OCI-M1 (cell line): ENCODE results near the gene GBP3.
"Not testable (repeated sequence)": the region's sequence is repeated elsewhere in the genome, so short reads cannot be mapped to it uniquely, and the experiment has no call there.

Experiments
- DNase-seq: peaks from one replicate; lab custom pipeline; 2025; lab: John Stamatoyannopoulos, UW

The GBP3 gene, protein sequence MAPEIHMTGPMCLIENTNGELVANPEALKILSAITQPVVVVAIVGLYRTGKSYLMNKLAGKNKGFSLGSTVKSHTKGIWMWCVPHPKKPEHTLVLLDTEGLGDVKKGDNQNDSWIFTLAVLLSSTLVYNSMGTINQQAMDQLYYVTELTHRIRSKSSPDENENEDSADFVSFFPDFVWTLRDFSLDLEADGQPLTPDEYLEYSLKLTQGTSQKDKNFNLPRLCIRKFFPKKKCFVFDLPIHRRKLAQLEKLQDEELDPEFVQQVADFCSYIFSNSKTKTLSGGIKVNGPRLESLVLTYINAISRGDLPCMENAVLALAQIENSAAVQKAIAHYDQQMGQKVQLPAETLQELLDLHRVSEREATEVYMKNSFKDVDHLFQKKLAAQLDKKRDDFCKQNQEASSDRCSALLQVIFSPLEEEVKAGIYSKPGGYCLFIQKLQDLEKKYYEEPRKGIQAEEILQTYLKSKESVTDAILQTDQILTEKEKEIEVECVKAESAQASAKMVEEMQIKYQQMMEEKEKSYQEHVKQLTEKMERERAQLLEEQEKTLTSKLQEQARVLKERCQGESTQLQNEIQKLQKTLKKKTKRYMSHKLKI

DNA sequence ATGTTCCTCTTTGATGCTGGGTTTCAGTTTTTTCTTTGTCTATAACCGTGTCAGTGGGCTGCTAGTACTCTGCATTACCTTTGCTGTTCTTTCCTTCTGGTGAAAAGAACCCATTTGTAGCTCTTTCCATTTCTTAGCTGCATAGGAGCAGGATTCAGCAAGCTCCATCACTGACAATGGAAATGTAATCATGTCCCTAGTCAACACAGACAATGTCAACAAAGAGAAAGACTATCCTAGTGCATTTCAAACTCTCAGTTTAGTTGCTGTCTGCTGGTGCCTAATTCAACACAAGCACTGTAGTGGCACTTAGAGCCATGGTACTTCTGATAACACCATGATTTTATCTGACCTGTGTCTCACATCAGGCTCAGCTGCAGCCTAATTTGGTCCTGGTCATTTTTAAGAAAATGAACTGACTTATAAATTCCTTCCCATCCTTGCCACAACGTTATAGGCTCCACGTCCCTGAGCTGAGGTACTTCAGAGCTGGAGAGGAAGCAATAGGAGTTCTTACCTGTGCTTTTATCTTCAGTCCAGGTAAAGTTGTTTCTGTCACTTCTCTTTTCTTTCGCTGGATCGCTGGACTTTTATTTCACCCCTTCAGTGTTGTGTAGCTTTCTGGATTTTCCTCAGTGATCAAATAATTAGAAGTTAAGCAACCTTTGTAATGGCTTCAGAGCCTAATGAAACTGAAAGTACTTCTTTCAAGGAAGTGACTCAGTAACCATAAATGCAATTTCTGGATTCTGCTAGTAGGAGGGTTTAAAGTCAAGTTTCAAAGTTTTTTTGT lies at the start of gene GBP3:
GBP3 (minus strand) TSS at position 700 of the 793 bp plus-strand sequence. CDS start 2,145 bp downstream, outside the sequence.
- DNase-seq, result peak; percentile 81

DNA sequence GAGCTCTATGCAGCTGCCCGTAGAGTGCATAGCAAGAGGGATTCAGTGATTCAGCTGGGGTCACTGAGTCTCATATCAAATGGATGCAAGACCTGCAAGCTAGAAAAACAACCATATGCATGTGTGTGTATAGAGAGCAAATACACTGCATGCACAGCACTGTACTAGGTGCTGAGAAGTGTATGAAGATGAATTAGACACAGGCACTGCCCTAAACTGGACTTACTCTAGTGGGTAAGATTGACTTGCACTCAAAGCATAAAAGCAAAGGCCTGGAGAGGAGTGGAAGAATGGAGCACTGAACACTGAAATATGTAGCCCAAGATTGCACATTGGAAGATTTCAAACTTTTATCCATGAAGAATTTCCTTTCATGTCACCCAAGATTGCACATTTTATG lies 47.8 kb upstream of the GBP3 start:
- DNase-seq, result peak; percentile 67

DNA sequence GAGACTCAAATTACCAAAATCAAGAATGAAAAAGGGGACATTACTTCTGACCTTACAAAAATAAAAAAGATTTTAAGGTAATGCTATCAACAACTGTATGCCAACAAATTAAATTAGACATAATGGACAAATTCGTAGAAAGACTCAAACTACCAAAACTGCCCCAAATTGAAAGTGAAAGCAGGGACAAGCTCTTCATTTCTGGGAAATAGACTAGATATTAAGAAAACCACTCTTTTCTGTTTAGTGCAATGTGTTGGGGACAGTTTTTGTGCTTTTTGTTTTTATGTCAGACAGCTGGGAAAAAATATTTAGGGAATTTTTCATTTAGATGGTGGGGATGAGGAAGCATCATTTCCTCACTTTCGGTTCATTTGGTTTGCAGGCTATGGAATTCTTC lies 47.3 kb upstream of the GBP3 start:
- peak; percentile 88 for DNase-seq

DNA sequence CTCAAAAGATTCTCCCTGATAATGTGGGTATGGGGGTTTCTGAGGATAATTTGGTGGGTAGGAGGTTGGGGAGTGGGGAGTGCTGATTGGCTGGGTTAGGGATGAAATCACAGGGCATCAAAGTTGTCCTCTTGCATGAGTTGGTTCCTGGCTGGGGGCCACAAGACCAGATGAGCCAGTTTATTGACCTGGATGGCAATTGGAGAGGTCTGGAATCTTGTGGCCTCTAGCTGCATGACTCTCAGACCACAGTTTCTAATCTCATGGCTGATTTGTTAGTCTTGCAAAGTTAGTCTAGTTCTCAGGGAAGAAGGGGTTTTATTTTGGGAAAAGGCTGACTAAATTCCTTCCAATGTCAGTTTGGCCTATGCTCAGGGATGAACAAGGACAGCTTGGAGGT lies 45.6 kb upstream of the GBP3 start:
- peak; percentile 41 for DNase-seq

DNA sequence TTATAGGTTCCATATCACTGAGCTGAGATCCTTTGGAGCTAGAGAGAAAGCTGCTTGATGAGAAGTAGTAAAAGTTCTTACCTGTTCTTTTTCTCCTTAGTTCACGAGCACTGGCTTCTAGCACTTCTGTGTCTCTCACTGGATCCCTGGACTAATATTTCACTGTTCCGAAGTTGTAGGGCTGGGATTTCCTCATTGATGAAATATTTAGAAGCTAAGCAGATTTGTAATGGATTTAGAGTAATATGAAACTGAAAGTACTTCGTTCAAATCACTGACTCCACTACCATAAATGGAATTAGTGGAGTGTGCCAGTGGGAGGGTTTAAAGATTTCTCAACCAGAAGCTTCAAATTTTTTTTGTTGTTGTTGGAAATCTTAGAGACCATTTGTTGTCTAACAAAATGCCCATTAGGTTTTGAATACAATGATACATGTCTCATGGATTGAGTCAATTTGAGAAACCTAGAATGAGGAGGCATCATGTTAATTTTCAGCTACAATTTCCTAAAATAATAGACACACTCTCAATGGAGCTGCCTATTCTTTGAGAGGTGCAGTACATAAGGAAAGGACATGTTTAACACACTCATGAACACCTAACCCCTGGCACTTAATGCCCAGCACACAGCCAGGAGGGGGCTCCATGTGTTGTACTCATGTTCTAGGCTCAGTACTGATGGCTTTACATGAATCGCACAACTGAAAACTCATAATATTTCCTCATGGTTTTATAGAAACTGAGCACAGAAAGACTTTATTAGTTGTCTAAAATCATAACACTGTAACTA lies 42.6 kb upstream of the GBP3 start, which contains the start of gene GBP1:
GBP1 (minus strand) TSS at position 130 of the 790 bp plus-strand sequence. CDS start 1,974 bp downstream, outside the sequence.
- DNase-seq, result peak; percentile 92

DNA sequence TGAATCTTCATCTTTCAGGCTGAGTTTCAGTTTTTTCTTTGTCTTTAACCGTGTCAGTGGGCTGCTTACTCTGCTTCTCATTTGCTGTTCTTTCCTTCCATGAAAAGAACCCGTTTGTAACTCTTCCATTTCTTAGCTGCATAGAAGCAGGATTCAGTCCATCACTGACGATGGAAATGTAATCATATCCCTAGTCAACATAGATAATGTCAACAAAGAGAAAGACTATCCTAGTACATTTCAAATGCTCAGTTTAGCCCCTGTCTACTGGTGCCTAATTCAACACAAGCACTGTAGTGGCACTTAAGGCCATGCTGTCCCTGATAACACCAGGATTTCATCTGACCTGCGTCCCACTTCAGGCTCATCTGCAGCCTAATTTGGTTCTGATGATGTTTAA lies 42.0 kb upstream of the GBP3 start:
- DNase-seq, result no peak

DNA sequence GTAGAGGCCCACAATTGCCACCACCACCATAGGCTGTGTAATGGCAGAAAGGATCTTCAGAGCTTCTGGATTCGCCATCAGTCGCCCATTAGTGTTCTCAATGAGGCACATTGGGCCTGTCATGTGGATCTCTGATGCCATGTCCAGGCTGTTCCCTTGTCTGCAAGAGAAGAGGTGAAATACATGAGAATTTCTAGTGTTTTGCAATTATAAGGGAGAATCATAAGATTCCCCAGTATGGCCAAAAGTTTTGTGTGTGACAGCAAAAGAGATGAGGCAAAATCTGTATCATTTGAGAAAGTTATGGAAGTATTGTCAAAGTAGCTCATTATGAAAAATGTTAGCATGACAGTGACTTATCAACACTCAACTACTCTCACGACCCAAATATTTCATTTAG lies 40.4 kb upstream of the GBP3 start:
- no peak for DNase-seq

DNA sequence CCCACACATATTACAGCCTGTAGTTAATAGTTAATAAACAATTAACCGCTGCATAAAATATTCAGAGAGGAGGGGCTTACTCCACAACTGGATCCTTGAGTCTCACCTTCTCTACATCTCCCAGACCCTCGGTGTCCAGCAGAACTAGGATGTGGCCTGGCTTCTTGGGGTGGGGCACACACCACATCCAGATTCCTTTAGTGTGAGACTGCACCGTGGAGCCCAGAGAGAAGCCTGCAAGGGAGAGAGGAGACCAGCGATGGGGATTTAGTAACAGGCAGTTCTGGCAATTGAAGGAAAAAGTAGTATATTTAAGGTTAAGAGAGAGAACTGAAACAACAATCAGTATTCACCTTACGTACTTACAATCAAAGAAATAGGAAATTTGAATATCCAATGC lies 37.4 kb upstream of the GBP3 start:
- DNase-seq, result no peak

DNA sequence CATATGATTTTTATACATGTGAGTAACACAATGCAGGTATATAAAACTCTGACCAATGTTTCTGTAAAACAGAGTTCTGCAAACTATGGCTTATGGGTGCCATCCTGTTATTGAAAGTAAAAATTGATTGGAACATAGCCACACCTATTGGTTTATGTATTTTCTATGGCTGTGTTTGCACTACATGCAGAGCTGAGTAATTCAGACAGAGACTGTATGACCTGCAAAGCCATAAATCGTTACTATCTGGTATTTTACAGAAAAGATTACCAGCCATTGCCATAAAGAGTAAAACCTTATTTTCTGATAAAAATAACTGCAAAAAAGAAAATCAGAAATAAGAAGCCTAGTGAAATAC lies 29.3 kb upstream of the GBP3 start:
- DNase-seq, result no peak

DNA sequence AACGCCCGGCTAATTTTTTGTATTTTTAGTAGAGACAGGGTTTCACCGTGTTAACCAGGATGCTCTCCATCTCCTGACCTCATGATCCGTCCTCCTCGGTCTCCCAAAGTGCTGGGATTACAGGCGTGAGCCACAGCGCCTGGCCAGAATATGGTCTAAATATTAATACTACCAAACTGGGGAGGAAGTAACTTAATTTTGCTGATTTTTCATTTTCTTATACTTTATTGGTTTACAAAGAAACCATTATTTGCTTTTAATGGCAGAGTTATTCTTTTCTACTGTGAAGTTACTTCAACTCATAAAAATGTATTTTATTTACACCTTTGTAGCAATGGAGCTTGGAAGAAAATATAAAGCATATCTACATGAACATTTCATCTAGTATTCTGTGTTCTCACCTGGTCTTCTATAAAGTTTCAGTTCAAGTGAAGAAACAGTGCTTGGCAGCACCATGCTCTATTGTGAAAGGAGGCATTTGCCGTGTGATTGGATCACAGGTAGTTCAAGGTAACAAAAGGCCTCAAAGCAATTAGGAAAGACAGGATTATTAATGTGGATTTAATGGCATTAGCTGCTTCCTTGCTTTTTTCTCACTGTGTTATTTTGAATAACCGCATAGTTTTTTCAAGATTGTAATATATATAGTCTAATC lies 28.8 kb upstream of the GBP3 start:
- no peak for DNase-seq

DNA sequence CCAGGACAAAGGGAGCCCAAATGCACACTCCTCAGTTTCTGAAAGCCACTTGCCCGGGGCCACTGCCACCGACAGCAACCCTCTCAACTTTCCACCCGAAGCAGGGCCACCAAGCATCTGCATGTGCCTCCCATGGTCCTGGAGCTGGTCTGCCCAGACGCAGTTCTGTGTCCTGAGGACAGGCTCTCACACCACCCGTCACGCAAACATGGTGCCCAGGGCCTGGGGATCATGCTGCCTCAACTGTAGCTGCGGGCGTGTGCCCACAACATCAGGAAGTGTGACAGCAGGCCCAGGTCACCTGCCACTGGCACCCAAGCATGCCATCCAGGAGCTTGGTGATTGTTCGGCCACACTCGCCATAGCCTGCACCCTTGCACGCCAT lies 28.0 kb upstream of the GBP3 start:
- DNase-seq, result no peak

DNA sequence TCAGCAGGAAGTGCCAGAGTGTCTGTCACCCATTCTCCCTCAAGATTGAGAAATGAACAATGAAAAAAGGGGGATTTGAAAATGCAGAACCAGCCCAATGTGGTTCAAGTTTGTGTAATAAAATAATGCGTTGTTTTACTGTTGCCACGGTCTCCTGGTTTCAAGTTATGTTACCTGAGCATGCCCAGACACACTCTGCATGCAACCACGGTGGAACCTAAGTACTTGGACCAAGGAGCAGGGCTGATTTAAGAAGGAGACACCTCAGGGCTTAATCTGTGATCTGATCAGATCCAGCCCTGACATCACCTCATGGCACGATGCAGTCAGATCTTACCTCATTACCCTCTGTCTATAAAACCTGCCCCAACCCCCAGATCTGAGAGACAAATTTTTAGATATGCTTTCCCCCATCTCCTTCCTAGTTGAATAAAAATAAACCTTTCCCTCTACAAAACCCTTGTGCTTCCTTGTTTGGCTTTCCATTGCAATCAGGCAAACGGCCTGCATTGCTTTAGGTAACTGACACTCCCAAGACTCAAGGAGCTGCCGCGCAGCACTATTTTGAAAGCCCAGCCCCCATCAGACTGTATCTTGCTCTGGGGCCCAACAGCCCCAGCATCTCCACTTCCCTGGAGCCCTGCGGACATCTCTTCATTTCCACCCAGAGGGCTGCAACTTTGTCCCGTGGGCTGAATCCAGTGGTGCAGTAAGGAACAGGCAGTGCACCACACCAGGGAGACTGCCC lies 27.4 kb upstream of the GBP3 start:
- DNase-seq, result not testable (repeated sequence)

DNA sequence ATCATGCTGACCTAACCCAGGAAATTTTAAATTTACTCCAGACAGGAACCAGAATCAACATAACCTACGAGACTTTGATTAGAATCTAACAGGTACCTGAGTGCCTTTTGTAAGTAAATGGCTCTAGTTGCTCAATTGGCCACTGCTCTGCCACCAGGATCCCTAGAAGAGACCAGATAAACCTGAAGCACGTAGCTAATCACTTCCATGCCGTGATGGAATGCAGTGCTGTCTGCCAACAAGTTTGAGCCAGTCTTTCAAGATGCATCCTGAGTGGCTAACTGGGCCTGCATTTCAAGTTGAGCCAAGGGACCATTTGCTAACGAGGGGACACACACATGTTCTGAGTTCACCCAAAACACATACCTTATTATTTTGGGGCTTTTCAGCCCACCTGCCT lies 26.5 kb upstream of the GBP3 start:
- DNase-seq, result not testable (repeated sequence)

DNA sequence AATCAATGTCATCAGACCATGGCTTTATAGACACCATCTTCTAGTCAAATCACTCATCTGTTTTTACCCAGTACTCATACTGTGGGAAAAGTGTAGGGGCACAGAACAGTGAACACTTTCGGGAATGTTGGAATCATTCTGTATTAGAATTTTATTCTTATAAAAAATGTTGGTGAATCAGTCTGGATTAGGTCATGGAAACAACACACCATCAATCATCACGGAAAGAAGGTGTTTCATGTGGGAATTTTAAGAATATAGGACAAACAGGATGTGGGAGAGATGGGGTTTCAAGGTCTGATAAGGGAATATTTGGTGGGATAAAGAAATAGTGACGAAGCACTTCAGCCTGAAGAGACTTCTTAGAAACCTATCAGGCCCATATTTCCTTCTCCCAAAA lies 25.1 kb upstream of the GBP3 start:
- no peak for DNase-seq

DNA sequence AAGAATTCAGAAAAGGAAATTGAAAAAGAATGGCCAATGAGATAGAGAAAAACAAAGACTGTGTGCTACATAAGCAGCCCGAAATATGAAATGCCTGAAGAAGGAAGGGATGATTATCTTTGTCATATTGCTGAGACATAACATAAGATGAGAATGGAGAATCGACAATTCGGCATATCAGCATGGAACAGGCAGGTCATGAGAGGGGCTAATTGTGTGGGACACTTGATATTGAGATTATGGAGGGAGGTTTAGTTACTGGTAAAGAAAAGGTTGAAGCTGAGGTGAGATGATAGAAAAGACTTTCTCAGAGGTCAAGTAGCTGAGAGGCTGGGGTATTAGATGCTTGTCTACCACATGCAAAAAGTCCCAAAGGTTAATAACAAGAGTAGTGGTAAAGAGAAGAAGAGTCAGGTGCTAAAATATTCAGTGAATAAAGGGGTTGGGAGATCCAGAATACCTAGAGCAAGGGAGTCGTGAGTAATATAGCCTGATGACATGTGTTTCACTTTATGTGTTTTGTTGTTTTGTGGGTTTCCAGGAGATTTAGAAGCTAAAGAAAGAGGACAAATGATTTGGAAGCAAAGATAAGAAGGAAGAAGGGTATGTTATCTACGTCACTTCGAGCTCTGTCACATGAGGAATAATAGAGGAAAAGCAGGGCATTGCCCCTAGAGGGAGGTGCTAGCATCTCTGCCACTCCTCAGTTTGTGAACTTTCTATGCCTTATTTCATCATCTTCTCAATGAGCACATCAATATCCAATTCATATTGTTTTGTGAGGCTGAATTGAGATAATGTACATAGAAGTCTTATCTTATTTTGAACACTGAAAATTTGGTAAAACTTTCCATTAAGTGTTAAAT lies 23.9 kb upstream of the GBP3 start:
- peak; percentile 85 for DNase-seq

DNA sequence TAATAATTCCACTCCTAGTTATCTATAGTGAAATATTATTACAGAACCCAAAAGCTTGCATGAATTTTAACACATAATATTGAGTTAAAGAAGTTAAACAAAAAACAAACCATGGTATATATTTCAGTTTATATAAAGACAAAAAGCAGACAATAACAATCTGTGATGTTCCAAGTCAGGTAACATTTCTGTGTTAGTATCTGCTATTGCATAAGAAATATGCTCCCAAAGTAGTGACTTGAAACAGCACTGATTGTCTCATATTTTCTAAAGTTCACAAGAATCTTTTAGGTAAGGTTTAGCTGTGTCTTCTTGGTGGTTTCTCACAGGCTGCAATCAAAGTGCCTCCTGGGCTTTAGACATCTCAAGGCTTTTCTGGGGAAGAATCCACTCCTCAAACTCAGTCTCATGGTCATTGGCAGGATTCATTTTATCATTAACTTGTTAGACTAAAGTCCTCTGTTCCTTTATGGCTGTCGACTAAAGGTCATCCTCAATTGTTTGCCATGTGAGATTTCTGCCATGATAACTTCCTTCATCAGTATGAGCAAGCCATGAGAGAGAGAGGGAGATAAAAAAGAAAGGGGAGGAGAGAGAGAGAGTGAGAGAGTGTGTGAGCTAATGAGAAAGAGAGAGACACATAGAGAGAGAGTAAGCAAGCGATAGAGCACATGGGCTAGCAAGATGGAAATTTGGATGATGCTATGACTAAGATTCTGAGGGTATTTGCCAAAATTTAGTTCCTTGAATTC lies 22.5 kb upstream of the GBP3 start:
- DNase-seq, result no peak

DNA sequence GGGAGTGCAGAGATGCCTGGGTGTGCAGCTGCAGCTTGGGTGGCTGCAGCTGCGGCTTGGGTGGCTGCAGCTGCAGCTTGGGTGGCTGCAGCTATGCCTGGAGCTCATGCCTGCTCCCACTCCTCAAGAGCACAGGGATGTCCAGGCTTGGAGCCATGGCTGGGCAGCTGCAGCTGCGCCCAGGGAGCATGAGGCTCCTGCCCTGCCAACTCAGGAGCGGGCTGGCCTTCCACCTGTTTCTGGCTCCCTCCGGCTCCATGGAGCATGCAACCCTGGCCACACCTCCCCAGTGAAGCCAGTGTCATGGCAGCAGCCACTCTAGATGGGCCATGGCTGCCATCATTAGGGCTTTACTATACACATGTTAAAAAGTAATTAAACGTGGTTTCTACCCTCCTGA lies 21.3 kb upstream of the GBP3 start:
- DNase-seq, result no peak

DNA sequence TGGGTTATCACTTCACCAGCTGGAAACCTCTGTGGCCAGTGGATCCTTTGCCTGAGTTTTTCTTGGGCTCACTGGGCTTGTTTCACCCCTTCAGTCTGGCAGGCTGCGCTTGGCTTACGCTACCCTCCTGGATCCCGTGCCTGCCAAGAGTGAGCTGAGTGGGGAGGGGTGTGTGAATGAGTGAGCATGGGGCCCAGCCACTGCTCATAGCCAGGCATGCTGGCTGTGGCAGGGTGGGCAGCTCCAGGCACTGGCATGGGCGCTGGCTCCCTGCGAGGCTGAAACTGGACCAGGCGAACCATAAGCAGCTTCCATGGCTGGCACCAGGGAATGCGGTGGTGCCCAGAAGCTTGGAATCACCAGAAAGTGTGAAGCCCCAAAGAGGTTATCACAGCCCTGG lies 19.8 kb upstream of the GBP3 start:
- DNase-seq, result no peak

DNA sequence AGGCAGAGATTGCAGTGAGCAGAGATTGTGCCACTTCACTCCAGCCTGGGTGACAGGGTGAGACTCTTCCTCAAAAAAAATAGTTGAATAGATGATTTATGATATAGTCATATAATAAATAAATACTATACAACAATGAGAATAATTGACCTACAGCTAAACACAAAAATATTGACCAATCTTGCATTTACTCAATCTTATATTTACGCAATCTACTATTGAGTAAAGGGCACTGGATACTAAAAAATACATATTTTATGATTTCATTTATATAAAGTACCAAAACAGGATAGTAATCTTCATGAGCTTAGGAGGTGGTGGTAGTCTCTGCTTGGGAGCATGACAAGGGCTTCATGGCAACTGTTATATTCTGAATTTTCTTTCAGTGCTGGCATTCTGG lies 19.1 kb upstream of the GBP3 start:
- DNase-seq, result no peak
